HG02884 (cell line): ENCODE measurements around the gene CSPG4.
"Not testable (repeated sequence)": the region's sequence is repeated elsewhere in the genome, so short reads cannot be mapped to it uniquely, and the experiment has no call there.

ENCODE experiments used
- ATAC-seq: cut with Tn5 transposase; IDR thresholded peaks from one replicate; pipeline ENCODE4 v1.9.1; 2021; ENCODE audit warnings: mild to moderate bottlenecking, moderate library complexity; ENCODE audit not compliant: unreplicated experiment

CSPG4 gene

GRCh38 chr15:75725719-75726607 lies 13.3 kb upstream of the CSPG4 start:
- no peak for ATAC-seq

DNA sequence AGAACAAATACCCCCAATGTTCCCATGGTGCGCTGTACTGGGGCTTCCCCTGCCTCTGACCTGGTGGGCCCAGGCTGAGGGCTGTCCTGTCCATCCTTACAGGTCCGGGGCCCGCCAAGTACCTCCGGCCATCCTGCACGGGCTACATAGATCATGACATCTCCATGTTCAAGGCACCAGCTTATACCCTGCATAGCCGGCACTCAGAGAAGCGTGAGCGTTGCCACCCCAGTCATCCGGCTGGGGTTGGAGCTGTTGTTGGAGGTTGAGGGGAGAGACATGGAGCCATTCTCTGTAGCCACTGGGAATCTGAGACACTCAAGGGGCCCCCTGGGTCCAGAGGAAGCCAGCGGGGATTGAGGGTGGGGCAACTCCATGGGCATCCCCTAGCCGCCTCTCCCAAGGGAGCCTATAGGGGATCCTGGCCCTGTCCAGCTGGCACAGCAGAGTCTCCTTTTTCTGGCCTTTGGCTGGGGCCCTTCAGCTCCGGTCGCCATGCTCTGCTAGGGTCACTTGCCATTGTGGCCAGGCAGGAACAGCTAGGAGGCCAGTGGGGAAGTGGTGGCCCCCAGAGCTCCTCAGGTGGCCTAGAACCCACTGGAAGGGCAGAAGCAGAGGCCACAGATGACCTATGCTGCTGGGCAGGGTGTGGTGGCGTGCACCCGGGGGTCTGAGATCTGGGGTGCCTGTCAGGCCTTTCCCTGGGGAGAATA lies 12.5 kb upstream of the CSPG4 start:
- no peak for ATAC-seq

- ATAC-seq, result no peak
Measured at GRCh38 chr15:75723847-75724660, 11.4 kb upstream of the CSPG4 start.

GRCh38 chr15:75723171-75723846 lies 10.7 kb upstream of the CSPG4 start:
- no peak for ATAC-seq

DNA sequence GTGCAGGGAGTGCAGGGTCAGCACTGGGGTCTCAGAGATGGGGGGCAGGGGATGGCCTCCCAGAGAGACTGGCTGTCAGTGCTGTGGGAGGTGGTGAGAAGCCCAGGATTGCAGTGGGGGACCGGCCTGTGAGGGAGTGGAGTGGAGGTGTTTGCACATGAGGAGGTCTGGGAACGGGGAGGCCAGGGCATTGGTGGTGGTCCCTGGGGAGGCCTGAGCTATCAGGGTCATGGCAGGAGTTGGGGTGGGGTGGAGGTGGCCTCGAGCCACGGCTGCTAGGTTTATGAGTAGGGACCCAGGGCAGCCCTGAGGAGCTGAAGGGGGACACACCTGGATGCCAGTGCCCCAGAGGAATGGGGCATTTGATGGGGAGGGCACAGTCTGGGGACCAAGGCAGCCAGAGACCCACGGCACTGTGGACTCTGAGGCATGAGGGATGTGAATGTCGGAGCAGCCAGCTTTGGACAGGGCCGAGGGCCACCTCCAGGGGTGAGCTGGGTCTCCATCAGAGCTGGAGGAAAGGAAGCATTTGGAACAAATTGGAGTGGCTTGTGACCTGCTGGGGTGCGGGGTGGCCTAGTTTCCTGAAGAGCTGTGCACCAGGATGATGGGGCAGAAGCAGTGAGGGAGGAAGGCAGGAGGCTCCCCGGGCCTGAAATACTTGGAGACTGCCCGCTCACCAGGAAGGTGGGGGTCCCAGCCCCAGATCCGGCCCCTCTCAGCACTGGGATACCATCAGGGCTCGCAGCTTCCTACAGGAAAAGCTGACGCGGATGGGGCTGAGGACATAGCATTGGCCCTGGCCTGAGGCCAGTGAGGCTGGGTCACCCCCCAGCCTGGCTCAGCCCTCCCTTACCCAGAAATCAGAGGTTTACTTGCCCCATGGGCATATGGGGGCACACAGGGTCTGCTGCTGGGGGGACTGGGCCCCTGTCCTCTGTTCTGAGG lies 9.5 kb upstream of the CSPG4 start:
- ATAC-seq, result no peak

- no peak for ATAC-seq
Measured at GRCh38 chr15:75721480-75721922, 8.9 kb upstream of the CSPG4 start.

GRCh38 chr15:75720787-75721479 lies 8.3 kb upstream of the CSPG4 start:
- ATAC-seq, result no peak

DNA sequence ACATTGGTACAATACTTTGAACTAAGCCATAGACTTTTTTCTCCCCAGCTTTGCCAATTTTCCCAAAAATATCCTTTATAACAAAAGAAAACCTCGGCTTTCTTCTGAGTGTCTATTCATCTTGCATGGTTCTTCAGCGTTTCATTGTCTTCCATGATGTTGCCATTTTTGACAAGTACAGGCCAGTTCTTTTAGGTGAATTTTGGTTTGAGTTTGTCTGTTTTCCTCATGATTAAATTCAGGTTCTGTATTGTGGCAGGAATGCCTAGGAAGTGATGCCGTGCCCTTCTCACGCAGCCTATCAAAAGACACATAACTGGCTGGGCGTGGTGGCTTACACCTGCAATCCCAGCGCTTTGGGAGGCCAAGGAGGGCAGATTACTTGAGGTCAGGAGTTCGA lies 7.6 kb upstream of the CSPG4 start:
- no peak for ATAC-seq

GRCh38 chr15:75718328-75718727 lies 5.7 kb upstream of the CSPG4 start:
- no peak for ATAC-seq

- ATAC-seq, result not testable (repeated sequence)
Measured at GRCh38 chr15:75717001-75717400, 4.4 kb upstream of the CSPG4 start.

GRCh38 chr15:75716249-75716950 lies 3.8 kb upstream of the CSPG4 start:
- not testable (repeated sequence) for ATAC-seq

GRCh38 chr15:75715312-75715832 lies 2.7 kb upstream of the CSPG4 start:
- ATAC-seq, result not testable (repeated sequence)

GRCh38 chr15:75714195-75714594 lies 1.5 kb upstream of the CSPG4 start:
- no peak for ATAC-seq

DNA sequence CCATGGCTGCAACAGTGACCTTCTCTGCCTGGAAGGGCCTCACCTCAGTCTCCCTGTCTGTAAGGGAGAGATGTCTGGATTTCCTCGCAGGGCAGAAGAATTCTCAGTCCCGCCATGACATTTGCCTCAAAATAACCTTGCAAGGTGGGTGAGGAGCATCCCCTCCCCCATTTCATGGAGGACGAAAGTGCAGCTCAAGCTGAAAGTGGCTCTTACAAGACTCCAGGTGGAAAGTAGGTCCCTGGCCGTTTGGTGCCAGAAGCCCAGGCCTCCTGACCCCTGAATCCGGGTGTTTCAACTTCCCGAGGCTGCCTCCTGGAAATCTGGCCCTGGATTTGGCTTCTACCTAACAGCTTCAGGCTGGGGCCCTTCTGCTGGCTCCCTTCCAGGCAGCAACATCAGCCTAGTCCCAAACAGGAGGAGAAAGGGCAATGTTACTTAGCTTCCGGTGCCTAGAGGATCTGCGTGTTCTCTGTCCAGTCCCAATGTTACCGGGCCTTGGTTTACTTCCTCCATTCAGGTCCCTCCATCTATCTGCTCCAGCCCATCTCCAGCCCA lies 769 bp upstream of the CSPG4 start:
- no peak for ATAC-seq

- ATAC-seq, result not testable (repeated sequence)
Measured at GRCh38 chr15:75711495-75711894, 1.2 kb downstream of the CSPG4 start.

GRCh38 chr15:75710874-75711273 lies 1.8 kb downstream of the CSPG4 start:
- ATAC-seq, result not testable (repeated sequence)

DNA sequence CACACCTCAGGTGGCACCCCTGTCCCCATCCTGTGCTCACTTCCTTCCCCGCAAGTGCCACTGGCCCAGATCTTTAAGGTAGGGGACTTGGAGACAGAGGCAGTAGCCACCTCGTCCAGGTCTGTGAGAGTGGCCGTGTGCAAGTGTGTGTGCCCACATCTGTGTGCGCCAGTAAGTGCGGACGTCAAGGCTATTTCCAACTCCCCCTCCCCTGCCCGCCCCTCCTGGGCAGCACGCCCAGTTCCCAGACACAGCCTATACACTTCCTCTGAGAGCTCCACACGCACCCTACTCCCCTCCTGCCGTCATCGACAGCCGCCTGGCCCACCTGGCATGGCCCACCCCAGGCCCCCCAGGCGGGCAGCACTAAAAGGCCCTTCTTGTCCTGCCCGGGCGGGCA lies 3.2 kb downstream of the CSPG4 start:
- ATAC-seq, result not testable (repeated sequence)

GRCh38 chr15:75706682-75706954 lies 6.0 kb downstream of the CSPG4 start:
- ATAC-seq, result no peak
